HG02973 (cell line): Measurements from ENCODE around the gene TXNRD1.
"Not testable (repeated sequence)": the region's sequence is repeated elsewhere in the genome, so short reads cannot be mapped to it uniquely, and the experiment has no call there.

Source experiments
- ATAC-seq: cut with Tn5 transposase; IDR thresholded peaks from one replicate; pipeline ENCODE4 v1.9.1; 2021; ENCODE audit warnings: moderate library complexity; ENCODE audit not compliant: unreplicated experiment

The TXNRD1 gene

DNA sequence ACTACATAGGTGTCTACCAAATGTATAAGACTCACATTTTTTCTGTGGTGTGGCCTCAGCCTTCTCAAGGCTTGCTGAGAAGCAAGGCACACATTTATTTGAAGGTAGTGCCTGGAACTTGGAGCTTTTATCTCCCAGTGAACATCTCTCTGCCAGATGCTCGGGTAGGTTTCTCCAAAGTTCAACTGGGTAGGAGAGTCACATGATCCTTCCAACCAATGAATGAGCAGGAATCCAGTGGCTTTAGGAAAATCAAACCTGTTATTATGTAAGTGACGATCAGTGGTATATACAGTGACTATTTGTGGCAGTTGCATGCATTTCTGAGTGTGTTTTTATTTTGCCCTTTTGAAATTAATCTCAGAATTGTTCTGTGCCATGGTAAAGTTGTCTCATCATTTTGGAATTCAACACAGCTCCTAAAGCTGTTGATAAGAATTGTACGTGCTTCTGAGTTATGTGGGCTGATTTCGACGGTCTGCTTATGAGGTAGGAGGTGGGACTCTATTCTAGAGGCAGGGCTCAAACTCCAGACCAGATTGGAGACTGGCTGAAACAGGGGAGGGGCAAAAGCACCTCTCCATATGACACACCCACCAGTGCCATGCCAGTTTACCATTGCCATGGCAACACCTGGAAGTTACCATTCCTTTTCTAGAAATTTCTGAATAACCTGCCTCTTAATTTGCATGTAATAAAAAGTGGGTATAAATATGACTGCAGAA, 145.6 kb downstream of the TXNRD1 start:
- no peak for ATAC-seq

DNA sequence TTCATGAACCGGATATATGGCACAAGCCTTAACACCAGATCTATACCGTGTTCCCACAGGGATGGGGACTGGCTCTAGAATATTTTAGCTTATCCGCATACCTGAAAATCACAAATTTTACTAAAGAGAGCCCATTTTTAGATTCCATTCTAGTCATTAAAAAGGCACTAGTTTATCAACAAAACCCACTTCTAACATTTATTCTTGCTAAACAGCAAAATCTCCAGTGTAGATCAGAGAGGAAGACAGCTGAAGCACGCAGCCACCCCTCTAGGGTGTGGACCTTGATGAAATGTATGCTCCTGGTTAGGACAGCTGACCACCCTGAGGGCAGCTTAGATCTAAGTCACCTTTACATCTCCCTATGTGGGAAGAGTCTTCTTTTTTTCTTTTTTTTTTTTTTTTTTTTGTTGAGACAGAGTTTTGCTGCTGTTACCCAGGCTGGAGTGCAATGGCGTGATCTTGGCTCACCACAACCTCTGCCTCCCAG, 150.4 kb downstream of the TXNRD1 start:
- ATAC-seq, result no peak

DNA sequence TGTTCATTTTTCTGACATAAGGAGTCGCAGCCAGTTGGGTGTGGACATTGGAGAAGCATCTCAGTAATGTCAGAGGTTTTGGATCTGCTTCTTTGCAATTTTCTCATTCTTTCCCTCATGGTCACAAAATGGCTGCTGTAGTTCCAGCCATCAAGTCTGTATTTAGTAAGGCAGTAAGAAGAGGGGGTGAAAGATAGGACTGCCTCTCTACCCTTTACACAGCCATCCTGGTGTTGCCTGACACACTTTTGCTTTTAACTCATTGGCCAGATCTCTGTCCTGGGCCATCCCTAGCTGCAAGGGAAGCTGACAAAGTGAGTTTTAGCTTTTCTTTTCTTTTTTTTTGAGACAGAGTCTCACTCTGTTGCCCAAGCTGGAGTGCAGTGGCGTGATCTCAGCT, 154.1 kb downstream of the TXNRD1 start:
- no peak for ATAC-seq

- no peak for ATAC-seq
These were observed 155.7 kb downstream of the TXNRD1 start for GRCh38 chr12:104371043-104371870.

DNA sequence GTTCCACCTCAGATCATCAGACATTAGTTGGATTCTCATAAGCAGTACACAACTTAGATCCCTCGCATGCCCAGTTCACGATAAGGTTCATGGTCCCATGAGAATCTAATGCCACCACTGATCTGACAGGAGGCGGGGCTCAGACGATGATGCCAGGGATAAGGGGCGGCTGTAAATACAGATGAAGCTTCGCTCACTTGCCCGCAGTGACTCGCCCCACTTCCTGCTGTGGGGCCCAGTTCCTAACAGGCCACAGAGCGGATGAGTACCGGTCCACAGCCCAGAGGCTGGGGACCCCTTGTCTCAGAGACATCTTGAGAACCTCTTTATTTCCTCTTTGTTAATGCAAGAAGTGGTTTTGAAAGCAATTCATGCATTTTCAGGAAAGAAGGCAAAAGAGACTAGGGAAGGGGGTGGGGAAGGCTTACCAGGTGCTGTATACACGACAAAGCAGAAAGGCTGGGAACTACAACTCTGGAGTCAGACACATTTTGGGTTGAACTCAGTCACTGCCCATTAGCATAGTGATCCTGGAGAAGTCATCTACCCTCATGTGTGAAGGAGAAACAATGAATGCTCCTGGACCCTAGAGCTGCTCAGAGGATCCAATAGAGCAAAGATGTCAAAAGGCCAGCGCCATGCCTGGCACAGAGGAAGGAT, 156.6 kb downstream of the TXNRD1 start:
- ATAC-seq, result no peak

GRCh38 chr12:104372721-104373335, 157.2 kb downstream of the TXNRD1 start:
- no peak for ATAC-seq

- no peak for ATAC-seq
These were observed 158.5 kb downstream of the TXNRD1 start for GRCh38 chr12:104374071-104374470.

- no peak for ATAC-seq
These were observed 159.2 kb downstream of the TXNRD1 start for GRCh38 chr12:104374806-104375205.

DNA sequence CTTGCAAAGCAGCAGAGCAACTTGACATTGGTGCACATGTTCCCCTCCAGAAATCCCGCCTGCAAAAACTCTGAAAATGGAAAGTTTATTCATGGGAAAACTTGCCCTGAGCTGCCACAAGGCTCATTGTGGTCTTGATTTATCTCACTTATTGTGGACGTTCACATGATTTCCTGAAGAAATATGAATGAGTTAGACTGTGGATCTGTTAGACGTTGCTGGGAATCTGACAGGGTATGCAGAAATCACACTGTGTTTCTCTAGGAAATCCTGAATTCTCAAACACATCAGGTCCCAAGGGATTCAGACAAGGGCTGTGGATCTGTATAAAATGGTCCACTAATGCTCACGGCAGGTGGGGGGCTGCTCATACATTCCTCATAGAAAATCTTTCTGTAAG, 160.2 kb downstream of the TXNRD1 start:
- ATAC-seq, result no peak

- ATAC-seq, result no peak
These were observed 161.3 kb downstream of the TXNRD1 start for GRCh38 chr12:104376650-104377513.

- no peak for ATAC-seq
These were observed 161.9 kb downstream of the TXNRD1 start for GRCh38 chr12:104377514-104377812.

GRCh38 chr12:104378427-104378826, 162.8 kb downstream of the TXNRD1 start:
- no peak for ATAC-seq

DNA sequence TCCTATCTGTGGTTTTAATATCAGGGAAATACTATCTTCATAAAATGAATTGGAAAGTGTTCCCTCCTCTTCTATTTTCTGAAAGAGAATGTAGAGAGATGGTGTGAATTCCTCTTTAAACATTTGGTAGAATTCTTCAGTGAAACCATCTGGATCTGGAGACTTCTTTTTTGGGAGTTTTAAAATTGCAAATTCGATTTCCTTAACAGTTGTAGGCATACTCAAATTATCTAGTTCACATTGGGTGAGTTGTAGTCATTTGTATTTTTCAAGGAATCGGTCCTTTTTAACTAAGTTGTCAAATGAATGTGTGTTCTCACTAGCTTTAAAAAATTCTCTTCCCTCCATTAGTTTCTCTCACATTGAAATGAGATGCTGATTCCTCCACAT, 165.8 kb downstream of the TXNRD1 start:
- no peak for ATAC-seq

GRCh38 chr12:104381731-104382480, 166.3 kb downstream of the TXNRD1 start:
- ATAC-seq, result no peak

GRCh38 chr12:104384141-104384880, 168.7 kb downstream of the TXNRD1 start:
- ATAC-seq, result no peak

DNA sequence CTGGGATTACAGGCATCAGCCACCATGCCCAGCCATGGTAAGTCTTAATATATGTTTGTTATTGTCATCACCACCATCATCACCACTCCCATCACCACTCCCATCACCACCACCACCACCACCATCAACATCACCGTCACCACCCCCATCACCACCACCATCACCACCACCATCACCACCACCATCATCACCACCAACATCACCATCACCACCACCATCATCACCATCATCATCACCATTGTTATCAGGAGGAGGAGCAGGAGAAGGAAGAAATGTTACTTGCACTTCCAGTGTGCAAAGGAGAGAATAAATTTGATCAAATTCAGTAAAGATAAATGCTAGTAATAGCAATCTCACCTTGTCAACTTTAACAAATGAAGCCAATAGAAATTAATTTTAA, 169.9 kb downstream of the TXNRD1 start:
- ATAC-seq, result no peak

- no peak for ATAC-seq
These were observed 170.9 kb downstream of the TXNRD1 start for GRCh38 chr12:104386461-104386860.

- ATAC-seq, result no peak
These were observed 171.6 kb downstream of the TXNRD1 start for GRCh38 chr12:104387190-104387589.

DNA sequence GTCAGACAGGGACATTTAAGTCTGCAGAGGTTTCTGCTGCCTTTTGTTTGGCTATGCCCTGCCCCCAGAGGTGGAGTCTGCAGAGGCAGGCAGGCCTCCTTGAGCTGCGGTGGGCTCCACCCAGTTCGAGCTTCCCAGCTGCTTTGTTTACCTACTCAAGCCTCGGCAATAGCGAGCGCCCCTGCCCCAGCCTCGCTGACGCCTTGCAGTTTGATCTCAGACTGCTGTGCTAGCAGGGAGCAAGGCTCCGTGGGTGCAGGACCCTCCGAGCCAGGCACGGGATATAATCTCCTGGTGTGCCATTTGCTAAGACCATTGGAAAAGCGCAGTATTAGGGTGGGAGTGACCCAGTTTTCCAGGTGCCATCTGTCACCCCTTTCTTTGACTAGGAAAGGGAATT, 178.5 kb downstream of the TXNRD1 start:
- ATAC-seq, result not testable (repeated sequence)
